Measurements from ENCODE around the gene HYAL3.

The HYAL3 gene

GRCh38 chr3:50290161-50290641, 9.0 kb downstream of the HYAL3 start:
- H3K4me1 ChIP-seq (ENCODE audit: low read depth, poor library complexity, severe bottlenecking), result peaks cover 7% of the 10 kb centered on the region
- H4K20me1 ChIP-seq (ENCODE audit: insufficient read depth), result no peaks in the 10 kb centered on the region
- TF ChIP-seq, protein P1, sequence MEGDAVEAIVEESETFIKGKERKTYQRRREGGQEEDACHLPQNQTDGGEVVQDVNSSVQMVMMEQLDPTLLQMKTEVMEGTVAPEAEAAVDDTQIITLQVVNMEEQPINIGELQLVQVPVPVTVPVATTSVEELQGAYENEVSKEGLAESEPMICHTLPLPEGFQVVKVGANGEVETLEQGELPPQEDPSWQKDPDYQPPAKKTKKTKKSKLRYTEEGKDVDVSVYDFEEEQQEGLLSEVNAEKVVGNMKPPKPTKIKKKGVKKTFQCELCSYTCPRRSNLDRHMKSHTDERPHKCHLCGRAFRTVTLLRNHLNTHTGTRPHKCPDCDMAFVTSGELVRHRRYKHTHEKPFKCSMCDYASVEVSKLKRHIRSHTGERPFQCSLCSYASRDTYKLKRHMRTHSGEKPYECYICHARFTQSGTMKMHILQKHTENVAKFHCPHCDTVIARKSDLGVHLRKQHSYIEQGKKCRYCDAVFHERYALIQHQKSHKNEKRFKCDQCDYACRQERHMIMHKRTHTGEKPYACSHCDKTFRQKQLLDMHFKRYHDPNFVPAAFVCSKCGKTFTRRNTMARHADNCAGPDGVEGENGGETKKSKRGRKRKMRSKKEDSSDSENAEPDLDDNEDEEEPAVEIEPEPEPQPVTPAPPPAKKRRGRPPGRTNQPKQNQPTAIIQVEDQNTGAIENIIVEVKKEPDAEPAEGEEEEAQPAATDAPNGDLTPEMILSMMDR (conservative IDR thresholded peaks at IDR 0.05; ENCODE audit: low read depth, low read length), result no peak
- no peak overlapping the region for H3K4me3 ChIP-seq (IDR thresholded peaks at IDR 0.05; ENCODE audit: insufficient read depth, low read depth, low read length)
- no peak overlapping the region for H3K4me2 ChIP-seq
- no peak overlapping the region for H3K9ac ChIP-seq
- no peak overlapping the region for H3K27ac ChIP-seq
- no peak overlapping the region for H2AFZ ChIP-seq (ENCODE audit: low read depth)
- H3K79me2 ChIP-seq (ENCODE audit: insufficient read depth, low read depth), result peaks cover 17% of the 10 kb centered on the region
- no peaks in the 10 kb centered on the region for H3K36me3 ChIP-seq (ENCODE audit: insufficient read depth)
- H3K27me3 ChIP-seq (ENCODE audit: insufficient read depth, low read depth), result no peaks in the 10 kb centered on the region

GRCh38 chr3:50289130-50289529, 10.1 kb downstream of the HYAL3 start:
- no peak overlapping the region for H3K27ac ChIP-seq
- H3K4me2 ChIP-seq, result no peak overlapping the region
- no peaks in the 10 kb centered on the region for H3K36me3 ChIP-seq (ENCODE audit: insufficient read depth)
- H3K79me2 ChIP-seq (ENCODE audit: insufficient read depth, low read depth), result peaks cover 17% of the 10 kb centered on the region
- H3K27me3 ChIP-seq (ENCODE audit: insufficient read depth, low read depth), result no peaks in the 10 kb centered on the region
- no peak overlapping the region for H3K4me3 ChIP-seq (IDR thresholded peaks at IDR 0.05; ENCODE audit: insufficient read depth, low read depth, low read length)
- no peak overlapping the region for H3K9ac ChIP-seq
- no peaks in the 10 kb centered on the region for H4K20me1 ChIP-seq (ENCODE audit: insufficient read depth)
- no peak overlapping the region for H2AFZ ChIP-seq (ENCODE audit: low read depth)
- TF ChIP-seq, protein P1 (conservative IDR thresholded peaks at IDR 0.05; ENCODE audit: low read depth, low read length), result no peak
- peaks cover 7% of the 10 kb centered on the region for H3K4me1 ChIP-seq (ENCODE audit: low read depth, poor library complexity, severe bottlenecking)

GRCh38 chr3:50288387-50289007, 10.7 kb downstream of the HYAL3 start:
- Histone ChIP-seq H2AFZ (ENCODE audit: low read depth) (no peak overlapping the region), H3K4me1 (ENCODE audit: low read depth, poor library complexity, severe bottlenecking) (peaks cover 7% of the 10 kb centered on the region), H4K20me1 (ENCODE audit: insufficient read depth) (no peaks in the 10 kb centered on the region), H3K27me3 (ENCODE audit: insufficient read depth, low read depth) (no peaks in the 10 kb centered on the region), H3K27ac (no peak overlapping the region), H3K4me3 (IDR thresholded peaks at IDR 0.05; ENCODE audit: insufficient read depth, low read depth, low read length) (no peak overlapping the region), H3K79me2 (ENCODE audit: insufficient read depth, low read depth) (peaks cover 17% of the 10 kb centered on the region), H3K36me3 (ENCODE audit: insufficient read depth) (no peaks in the 10 kb centered on the region), H3K9ac (no peak overlapping the region), H3K4me2 (no peak overlapping the region)
- TF ChIP-seq, protein P1 (conservative IDR thresholded peaks at IDR 0.05; ENCODE audit: low read depth, low read length), result no peak

DNA sequence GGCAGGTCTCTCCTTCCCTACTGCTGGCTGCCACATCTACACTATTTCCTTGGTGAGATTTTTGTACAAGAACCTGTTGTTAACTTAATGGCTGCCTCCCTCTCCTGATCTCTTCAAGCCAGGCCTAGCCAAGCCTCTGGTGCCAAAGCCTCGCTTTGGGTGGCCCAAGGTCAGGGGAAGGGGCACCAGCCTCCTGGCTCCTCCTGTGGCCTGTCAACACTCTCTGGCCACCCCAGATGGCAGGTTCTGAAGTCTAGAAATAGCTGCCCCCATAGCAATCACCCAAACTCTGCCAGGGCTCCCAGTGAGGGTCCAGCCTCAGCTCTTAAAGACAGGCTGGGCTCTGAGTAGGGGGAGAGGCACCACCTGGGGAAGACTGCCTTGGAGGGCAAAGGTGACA, 11.9 kb downstream of the HYAL3 start:
- H3K9ac ChIP-seq, result no peak overlapping the region
- TF ChIP-seq, protein P1 (conservative IDR thresholded peaks at IDR 0.05; ENCODE audit: low read depth, low read length), result no peak
- H3K4me3 ChIP-seq (IDR thresholded peaks at IDR 0.05; ENCODE audit: insufficient read depth, low read depth, low read length), result no peak overlapping the region
- no peak overlapping the region for H3K4me2 ChIP-seq
- peaks cover 17% of the 10 kb centered on the region for H3K79me2 ChIP-seq (ENCODE audit: insufficient read depth, low read depth)
- no peaks in the 10 kb centered on the region for H3K27me3 ChIP-seq (ENCODE audit: insufficient read depth, low read depth)
- no peaks in the 10 kb centered on the region for H3K36me3 ChIP-seq (ENCODE audit: insufficient read depth)
- H3K4me1 ChIP-seq (ENCODE audit: low read depth, poor library complexity, severe bottlenecking), result no peaks in the 10 kb centered on the region
- H3K27ac ChIP-seq, result no peak overlapping the region
- H4K20me1 ChIP-seq (ENCODE audit: insufficient read depth), result no peaks in the 10 kb centered on the region
- no peak overlapping the region for H2AFZ ChIP-seq (ENCODE audit: low read depth)

Data from KMS-11 (cell line).